Right atrium auricular region (tissue), 2 donors: ENCODE data around the gene PLA2G4D. TPM values are rescaled to one million over a fixed set of nuclear protein-coding genes. Genes with fewer than 3 reads are reported as not detected.

Experiments used
- DNase-seq: peaks from one replicate; pipeline ENCODE4 v3.0.0-alpha.2; 2019; ENCODE audit warnings: low spot score
- H3K27ac ChIP-seq, 2 donors: fragments of 200-600 bp; sonication (generic); 1 replicate in 1 of 2; 2 replicates in 1 of 2; pipeline ENCODE4 v1.5.1; 2016 to 2019
- H3K27me3 ChIP-seq, 2 donors: fragments of 200-600 bp; sonication (generic); one replicate each; pipeline versions ENCODE4 v1.5.1 to v1.6.0; 2017 to 2019
- H3K36me3 ChIP-seq: fragments of 200-600 bp; sonication (generic); one replicate; pipeline ENCODE4 v1.5.1; 2016
- H3K4me1 ChIP-seq, 2 donors: fragments of 200-600 bp; sonication (generic); one replicate each; pipeline versions ENCODE4 v1.5.1 to v1.6.0; 2017 to 2019
- H3K4me3 ChIP-seq, 2 donors: fragments of 200-600 bp; sonication (generic); 1 replicate in 1 of 2; 2 replicates in 1 of 2; pipeline ENCODE4 v1.5.1; 2017 to 2019; ENCODE audit warnings: mild to moderate bottlenecking in 1 of 2, moderate library complexity in 1 of 2
- H3K9me3 ChIP-seq, 2 donors: fragments of 200-600 bp; sonication (generic); one replicate each; pipeline ENCODE4 v1.5.1; 2019
- CTCF ChIP-seq, 2 donors: fragments of 200-600 bp; sonication (generic); IDR thresholded peaks; one replicate each; pipeline ENCODE4 v1.5.1; 2019; ENCODE audit warnings: antibody characterized with exemption in 2 of 2
- total RNA-seq, 2 donors: library from RNA; depleted of rRNA; stranded (reverse); fragments of >200 nt; gene quantifications; one replicate each; pipeline ENCODE4 v1.1.0, GENCODE V29; 2016

PLA2G4D gene
- total RNA-seq, result not detected

- Histone ChIP-seq H3K36me3 (no peaks in the 10 kb centered on the region), H3K4me1 (no peaks in the 10 kb centered on the region), H3K27ac (no peak within 1 kb of the TSS), H3K27me3 (no peaks in the 10 kb centered on the region), H3K4me3 (no peak within 1 kb of the TSS), H3K9me3 (no peaks in the 10 kb centered on the region)
- no peak for TF ChIP-seq CTCF (IDR thresholded peaks at IDR 0.05)
- peak; percentile 40 for DNase-seq
Observed at GRCh38 chr15:42094512-42094963, at the start of gene PLA2G4D. TSS of gene PLA2G4D (minus strand) at chr15:42094562. CDS start at chr15:42094459, 103 bp downstream.

- H3K27ac ChIP-seq, result no peak overlapping the region
- DNase-seq, result no peak
- H3K27me3 ChIP-seq, result no peaks in the 10 kb centered on the region
- no peak overlapping the region for H3K4me3 ChIP-seq
- H3K36me3 ChIP-seq, result no peaks in the 10 kb centered on the region
- TF ChIP-seq CTCF (IDR thresholded peaks at IDR 0.05), result no peak
- no peaks in the 10 kb centered on the region for H3K9me3 ChIP-seq
- peaks cover 0 to 2% of the 10 kb centered on the region in 2 donors for H3K4me1 ChIP-seq
Observed at GRCh38 chr15:42143356-42143755, 49.0 kb upstream of the PLA2G4D start.

- Histone ChIP-seq H3K4me3 (no peak overlapping the region), H3K9me3 (no peaks in the 10 kb centered on the region), H3K27ac (no peak overlapping the region), H3K27me3 (no peaks in the 10 kb centered on the region), H3K4me1 (no peaks in the 10 kb centered on the region), H3K36me3 (no peaks in the 10 kb centered on the region)
- TF ChIP-seq CTCF (IDR thresholded peaks at IDR 0.05), result no peak
- no peak for DNase-seq
Observed at GRCh38 chr15:42141795-42142667, 47.7 kb upstream of the PLA2G4D start.

GRCh38 chr15:42141246-42141645, 46.9 kb upstream of the PLA2G4D start:
- Histone ChIP-seq H3K4me1 (no peaks in the 10 kb centered on the region), H3K27ac (no peak overlapping the region), H3K4me3 (no peak overlapping the region), H3K36me3 (no peaks in the 10 kb centered on the region), H3K9me3 (no peaks in the 10 kb centered on the region), H3K27me3 (no peaks in the 10 kb centered on the region)
- no peak for DNase-seq
- TF ChIP-seq CTCF (IDR thresholded peaks at IDR 0.05), result no peak

- no peak for TF ChIP-seq CTCF (IDR thresholded peaks at IDR 0.05)
- DNase-seq, result no peak
- Histone ChIP-seq H3K27ac (no peak overlapping the region), H3K36me3 (no peaks in the 10 kb centered on the region), H3K4me3 (no peak overlapping the region), H3K4me1 (no peaks in the 10 kb centered on the region), H3K27me3 (no peaks in the 10 kb centered on the region), H3K9me3 (no peaks in the 10 kb centered on the region)
Observed at GRCh38 chr15:42140383-42141070, 46.2 kb upstream of the PLA2G4D start.
